ENCODE results near the gene SPEG. TPM values are rescaled to one million over a fixed set of nuclear protein-coding genes. Genes with fewer than 3 reads are reported as not detected.

SPEG gene
- total and polyA plus RNA-seq, 2 of the 8 experiments (the other 6 are each of a cell fraction or from before 2014, with no cell fraction given) = 19.9 to 32.0 TPM

DNA sequence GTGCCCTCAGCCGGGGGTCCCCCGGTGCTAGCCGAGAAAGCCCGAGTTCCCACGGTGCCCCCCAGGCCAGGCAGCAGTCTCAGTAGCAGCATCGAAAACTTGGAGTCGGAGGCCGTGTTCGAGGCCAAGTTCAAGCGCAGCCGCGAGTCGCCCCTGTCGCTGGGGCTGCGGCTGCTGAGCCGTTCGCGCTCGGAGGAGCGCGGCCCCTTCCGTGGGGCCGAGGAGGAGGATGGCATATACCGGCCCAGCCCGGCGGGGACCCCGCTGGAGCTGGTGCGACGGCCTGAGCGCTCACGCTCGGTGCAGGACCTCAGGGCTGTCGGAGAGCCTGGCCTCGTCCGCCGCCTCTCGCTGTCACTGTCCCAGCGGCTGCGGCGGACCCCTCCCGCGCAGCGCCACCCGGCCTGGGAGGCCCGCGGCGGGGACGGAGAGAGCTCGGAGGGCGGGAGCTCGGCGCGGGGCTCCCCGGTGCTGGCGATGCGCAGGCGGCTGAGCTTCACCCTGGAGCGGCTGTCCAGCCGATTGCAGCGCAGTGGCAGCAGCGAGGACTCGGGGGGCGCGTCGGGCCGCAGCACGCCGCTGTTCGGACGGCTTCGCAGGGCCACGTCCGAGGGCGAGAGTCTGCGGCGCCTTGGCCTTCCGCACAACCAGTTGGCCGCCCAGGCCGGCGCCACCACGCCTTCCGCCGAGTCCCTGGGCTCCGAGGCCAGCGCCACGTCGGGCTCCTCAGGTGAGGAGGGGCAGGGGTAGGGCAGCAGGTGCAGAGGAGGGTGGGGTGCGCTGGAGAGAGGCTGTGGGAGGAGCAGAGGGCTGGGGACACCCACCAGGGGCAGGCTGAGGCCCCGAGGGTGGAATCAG, 49.9 kb downstream of the SPEG start (continued):
- TF ChIP-seq GABPA (IDR thresholded peaks at IDR 0.05; ENCODE audit: borderline replicate concordance, insufficient read depth, low read length) = 0 out of 2 replicates have a peak, but pooled peaks have one; percentile 31
- TF ChIP-seq CHD1 (IDR thresholded peaks at IDR 0.05; ENCODE audit: low read depth, low read length) = no peak
